Measurements from ENCODE around the gene C10orf71.

DNA sequence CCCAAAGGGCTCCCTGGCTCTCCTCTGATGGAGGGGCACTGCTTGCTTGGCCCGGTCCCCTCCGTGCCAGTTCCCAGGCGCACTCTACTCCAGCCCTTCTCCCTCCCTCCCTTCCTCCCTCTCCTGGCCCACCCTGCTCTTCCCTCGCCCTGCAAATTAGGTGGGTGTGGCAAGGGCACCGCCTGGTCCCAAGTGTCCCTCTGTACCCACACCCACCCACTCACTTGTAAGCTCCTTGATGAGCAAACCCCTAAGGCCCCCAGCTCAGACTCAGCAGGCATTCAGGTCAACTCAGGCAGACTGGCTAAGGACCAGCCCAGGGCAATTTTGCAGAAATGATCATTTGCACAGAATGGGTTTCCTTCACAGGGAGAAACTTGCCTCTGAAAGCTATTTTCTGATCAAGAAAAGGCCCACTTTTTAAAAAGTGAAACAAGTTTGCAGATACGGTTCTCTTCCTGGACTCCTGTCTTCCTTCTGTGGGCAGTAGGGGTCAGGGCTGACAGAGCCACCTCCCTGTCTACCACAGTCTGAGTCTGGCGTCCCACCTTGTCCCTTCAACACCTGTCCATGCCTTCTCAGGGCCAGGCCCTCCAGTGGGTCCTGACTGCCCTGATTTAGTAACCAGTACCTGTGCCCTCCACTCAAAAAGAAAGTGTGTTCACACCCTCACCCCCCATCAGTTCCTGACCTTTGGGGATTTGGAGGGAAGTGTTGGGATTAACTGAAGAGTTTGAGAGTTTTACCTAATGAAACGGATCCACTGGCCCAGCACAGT lies 28.3 kb downstream of the C10orf71 start:
- TF ChIP-seq, protein P1, sequence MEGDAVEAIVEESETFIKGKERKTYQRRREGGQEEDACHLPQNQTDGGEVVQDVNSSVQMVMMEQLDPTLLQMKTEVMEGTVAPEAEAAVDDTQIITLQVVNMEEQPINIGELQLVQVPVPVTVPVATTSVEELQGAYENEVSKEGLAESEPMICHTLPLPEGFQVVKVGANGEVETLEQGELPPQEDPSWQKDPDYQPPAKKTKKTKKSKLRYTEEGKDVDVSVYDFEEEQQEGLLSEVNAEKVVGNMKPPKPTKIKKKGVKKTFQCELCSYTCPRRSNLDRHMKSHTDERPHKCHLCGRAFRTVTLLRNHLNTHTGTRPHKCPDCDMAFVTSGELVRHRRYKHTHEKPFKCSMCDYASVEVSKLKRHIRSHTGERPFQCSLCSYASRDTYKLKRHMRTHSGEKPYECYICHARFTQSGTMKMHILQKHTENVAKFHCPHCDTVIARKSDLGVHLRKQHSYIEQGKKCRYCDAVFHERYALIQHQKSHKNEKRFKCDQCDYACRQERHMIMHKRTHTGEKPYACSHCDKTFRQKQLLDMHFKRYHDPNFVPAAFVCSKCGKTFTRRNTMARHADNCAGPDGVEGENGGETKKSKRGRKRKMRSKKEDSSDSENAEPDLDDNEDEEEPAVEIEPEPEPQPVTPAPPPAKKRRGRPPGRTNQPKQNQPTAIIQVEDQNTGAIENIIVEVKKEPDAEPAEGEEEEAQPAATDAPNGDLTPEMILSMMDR (IDR thresholded peaks at IDR 0.05; ENCODE audit: borderline replicate concordance, extremely low read depth, low read length, poor library complexity, severe bottlenecking), result no peak
- no peak for TF ChIP-seq EZH2 (IDR thresholded peaks at IDR 0.05; ENCODE audit: borderline replicate concordance, low read depth, low read length, severe bottlenecking)
